Epithelial cell of esophagus (primary cell): Measurements from ENCODE around the gene GAREM2.

Experiments used
- DNase-seq: peaks from one replicate; pipeline ENCODE4 v3.0.0; 2010; ENCODE audit warnings: low read depth
- H3K4me3 ChIP-seq: 2 replicates; pipeline ENCODE4 v1.5.1; 2011; ENCODE audit warnings: mild to moderate bottlenecking, low read length, control low read depth
- TF ChIP-seq, protein P1 (sequence below): IDR thresholded peaks from 2 replicates; pipeline ENCODE4 v1.5.1; 2011; ENCODE audit warnings: low read depth, mild to moderate bottlenecking, low read length, control low read depth, inconsistent platforms; ENCODE audit not compliant: insufficient read depth; ENCODE audit errors: missing control alignments

The GAREM2 gene

DNA sequence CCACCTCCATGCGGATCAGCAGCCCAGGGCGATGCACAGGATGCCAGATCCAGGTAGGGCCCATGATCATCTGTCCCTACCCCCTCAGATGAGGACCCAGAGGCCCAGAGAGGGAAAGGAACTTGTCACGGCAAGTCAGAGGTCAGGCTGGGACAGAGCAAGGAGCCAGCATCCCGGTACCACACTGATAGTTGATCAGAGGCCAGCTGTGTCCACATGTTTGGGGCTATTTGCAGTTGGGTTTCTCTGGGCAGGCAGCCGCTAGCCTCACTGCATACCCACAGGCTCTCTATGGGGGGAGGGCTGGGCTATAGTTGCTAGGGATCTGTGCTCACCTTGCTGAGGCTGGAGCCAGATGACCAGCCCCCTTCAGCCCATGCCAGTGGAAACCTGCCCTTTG, 9.6 kb downstream of the GAREM2 start:
- no peak overlapping the region for H3K4me3 ChIP-seq
- TF ChIP-seq, protein P1, sequence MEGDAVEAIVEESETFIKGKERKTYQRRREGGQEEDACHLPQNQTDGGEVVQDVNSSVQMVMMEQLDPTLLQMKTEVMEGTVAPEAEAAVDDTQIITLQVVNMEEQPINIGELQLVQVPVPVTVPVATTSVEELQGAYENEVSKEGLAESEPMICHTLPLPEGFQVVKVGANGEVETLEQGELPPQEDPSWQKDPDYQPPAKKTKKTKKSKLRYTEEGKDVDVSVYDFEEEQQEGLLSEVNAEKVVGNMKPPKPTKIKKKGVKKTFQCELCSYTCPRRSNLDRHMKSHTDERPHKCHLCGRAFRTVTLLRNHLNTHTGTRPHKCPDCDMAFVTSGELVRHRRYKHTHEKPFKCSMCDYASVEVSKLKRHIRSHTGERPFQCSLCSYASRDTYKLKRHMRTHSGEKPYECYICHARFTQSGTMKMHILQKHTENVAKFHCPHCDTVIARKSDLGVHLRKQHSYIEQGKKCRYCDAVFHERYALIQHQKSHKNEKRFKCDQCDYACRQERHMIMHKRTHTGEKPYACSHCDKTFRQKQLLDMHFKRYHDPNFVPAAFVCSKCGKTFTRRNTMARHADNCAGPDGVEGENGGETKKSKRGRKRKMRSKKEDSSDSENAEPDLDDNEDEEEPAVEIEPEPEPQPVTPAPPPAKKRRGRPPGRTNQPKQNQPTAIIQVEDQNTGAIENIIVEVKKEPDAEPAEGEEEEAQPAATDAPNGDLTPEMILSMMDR, result no peak
- DNase-seq, result no peak

DNA sequence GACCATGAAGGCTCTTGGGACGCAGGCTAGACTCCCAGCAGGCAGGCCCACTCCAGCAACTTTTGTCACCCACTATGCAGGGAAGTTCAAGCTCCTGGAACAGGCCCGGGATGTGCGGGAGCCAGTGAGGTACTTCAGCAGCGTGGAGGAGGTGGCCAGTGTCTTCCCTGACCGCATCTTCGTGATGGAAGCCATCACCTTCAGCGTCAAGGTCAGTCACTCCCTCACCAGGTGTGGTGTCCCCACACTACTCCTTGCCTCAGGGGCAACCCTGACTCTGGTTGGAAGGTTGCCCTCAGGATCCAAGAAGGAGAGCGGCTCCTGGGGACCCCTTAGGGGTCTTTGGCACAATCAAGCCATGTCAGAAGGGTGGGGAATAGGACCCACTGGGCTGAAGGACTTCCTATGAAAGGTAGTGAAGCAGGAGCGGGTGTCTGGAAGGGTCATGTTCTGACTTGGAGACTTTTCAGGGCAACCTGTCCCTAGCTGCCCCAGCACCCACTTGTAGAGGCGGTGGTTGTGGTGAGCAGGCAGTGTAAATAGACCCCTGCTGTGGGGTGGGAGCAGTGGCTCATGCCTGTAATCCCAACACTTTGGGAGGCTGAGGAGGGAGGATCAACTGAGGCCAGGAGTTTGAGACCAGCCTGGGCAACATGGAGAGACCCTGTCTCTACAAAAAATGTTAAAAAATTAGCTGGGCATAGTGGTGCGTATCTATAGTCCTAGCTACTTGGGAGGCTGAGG, 10.2 kb downstream of the GAREM2 start:
- no peak overlapping the region for H3K4me3 ChIP-seq
- TF ChIP-seq, protein P1, result no peak
- DNase-seq, result no peak

DNA sequence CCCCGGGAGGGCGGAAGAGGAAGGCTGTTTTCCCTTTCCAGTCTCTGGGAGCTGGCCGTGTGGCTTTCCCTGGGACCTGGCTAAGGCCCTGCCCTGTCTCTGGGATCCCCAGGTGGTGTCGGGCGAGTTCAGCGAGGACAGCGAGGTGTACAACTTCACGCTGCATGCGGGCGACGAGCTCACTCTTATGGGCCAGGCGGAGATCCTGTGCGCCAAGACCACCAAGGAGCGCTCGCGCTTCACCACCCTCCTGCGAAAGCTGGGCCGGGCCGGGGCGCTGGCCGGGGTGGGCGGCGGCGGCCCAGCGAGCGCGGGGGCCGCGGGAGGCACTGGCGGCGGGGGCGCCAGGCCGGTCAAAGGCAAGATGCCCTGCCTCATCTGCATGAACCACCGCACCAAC, 11.2 kb downstream of the GAREM2 start:
- peak overlapping the region; percentile 38 for H3K4me3 ChIP-seq
- TF ChIP-seq, protein P1, result no peak
- DNase-seq, result no peak

DNA sequence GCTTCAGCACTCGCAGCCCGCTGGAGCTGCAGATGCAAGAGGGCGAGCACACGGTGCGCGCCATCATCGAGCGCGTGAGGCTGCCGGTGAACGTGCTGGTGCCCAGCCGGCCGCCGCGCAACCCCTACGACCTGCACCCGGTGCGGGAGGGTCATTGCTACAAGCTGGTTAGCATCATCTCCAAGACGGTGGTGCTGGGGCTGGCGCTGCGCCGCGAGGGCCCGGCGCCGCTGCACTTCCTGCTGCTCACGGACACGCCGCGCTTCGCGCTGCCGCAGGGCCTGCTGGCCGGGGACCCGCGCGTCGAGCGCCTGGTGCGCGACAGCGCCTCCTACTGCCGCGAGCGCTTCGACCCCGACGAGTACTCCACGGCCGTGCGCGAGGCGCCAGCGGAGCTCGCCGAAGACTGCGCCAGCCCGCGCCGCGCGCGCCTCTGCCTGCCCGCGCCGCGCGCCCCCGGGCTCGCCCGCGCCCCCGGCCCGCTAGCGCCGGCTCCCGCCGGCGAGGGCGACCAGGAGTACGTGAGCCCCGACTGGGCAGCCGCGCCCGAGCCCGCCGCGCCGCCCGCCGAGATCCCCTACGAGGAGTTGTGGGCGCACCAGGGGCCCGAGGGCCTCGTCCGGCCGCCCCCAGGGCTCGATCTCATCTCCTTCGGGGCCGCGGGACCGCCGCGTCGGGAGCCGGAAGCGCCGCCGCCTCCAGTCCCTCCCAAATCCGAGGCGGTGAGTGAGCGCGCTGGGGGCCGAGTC, 11.8 kb downstream of the GAREM2 start:
- peak; percentile 76 for DNase-seq
- TF ChIP-seq, protein P1, result peak; percentile 24
- H3K4me3 ChIP-seq, result peak overlapping the region; percentile 38

DNA sequence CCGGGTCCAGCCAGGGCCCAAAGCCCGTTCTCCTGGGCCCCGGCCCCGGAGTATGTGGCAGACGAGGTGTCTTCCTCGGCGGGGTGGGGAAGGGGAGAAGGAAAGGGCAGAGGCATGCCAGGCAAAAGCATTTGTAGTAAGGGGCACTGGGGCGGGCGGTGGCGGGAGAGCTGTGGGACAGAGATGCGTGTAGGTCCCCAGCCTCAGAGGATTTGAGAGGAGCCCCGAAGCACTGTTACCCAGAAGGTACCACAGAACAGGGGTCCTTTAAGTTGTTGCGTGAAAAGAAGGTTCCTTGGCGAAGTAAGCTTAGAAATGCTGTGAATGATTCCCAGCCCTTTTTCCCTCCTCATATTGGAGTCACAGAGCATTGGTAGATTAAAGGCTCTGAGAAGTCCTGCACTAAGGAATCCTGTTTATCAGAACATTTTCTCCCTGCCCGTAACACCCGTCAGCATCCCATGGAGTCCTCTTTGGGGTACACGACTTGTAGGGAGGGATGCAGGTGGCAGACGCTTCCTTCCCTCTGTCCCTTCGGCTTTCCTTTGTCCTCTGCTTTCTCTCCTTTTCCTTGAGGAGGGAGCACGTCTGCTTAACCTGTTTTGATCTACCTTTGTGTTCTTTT, 12.5 kb downstream of the GAREM2 start:
- TF ChIP-seq, protein P1, result no peak
- no peak for DNase-seq
- H3K4me3 ChIP-seq, result peak overlapping the region; percentile 21

DNA sequence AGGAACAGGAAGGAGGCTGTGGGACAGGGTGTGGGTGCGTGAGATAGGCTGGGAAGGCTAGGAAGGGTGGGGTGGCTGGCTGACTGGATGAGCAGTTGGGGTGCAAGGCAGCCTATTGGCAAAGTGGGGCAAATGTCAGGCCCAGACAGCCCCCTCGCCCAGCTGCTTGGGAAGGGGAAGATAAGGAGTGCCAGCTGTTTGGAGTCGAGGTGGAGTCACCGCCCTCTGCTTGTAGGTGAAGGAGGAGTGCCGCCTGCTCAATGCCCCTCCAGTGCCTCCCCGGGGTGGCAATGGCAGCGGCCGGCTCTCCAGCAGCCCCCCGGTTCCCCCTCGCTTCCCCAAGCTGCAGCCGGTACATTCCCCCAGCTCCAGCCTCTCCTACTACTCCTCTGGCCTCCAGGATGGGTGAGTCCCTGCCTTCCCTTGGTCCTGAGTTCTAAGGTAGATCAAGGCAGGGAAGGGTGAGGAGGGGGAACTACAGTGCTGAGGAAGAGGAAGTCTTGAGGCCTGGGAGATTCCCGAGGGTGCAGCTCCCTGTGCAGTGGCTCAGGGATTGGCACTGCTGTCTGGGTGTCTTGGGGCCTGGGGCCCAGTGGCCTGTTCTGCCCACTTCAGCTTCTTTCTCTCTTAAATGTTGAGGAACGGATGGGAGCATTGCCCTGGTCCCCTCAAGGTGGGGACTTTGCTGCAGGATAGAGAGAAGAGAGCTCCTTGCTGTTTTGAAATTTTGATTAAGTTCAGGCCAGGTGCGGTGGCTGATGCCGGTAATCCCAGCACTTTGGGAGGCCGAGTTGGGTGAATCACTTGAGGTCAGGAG, 13.3 kb downstream of the GAREM2 start:
- no peak for DNase-seq
- H3K4me3 ChIP-seq, result no peak overlapping the region
- TF ChIP-seq, protein P1, result no peak
